HG02852 (cell line): ENCODE data around the gene TSPAN9.

ENCODE experiments used
- ATAC-seq: cut with Tn5 transposase; IDR thresholded peaks from one replicate; pipeline ENCODE4 v1.9.1; 2021; ENCODE audit warnings: mild to moderate bottlenecking, moderate library complexity; ENCODE audit not compliant: unreplicated experiment

Gene TSPAN9

GRCh38 chr12:3120701-3121100, 43.5 kb downstream of the TSPAN9 start:
- no peak for ATAC-seq

DNA sequence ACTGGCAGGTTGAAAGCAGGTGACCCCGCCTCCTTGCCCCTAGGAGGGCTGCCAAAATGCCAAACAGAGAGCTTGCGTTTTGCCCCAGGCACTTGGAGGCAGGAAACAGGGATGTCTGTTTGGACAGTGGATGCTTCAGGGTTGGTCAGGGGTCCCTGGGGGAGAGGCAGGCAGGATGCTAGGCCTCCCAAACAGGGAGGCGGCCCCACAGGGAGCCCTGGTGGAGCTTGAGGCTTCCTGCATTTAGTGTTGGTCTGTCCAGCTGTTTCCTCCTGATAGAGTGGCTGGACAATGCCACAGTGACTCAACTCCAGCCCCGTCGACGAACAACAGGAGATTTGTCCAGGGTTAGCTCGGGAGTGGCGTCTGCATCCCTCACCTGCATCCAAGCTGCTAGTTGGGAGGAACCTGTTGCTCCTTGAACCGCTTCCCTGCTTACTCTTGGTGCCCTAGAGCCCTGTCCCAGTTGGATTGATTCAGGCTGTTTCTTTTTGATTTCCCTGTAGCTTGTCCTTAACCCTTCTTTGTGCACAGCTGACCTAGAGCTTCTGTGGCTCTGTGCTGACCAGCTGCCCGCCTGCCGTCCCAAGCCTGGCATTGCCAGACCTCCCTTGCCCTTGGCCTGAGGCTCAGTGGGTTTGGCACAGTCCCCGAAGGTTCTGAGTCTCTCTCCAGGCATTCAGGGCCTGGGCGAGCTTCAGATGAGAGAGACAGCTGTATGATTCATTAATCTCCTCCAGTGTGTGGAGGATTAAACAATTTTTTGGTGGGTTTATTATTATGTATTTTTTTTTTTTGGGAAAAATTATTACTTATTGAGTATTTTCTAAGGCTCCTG, 45.9 kb downstream of the TSPAN9 start:
- ATAC-seq = no peak

DNA sequence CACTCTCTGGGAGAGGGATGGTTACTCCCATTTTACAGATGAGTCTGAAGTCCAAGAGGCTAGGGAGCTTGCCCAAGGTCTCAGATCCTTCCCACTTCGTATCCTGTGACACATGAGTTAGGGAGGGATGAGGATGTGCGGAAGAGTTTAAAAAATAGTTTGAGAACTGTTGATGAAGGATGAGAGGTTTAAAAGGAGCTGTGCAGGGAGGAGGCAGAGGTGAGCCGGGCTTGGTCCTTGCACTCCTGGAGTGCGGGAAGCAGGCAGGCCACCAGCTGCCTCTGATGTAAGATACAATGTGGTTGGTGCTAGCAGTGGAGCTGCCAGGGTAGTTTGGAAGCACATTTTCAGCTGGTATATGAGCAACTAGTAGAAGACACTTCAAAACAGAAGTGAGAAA, 46.5 kb downstream of the TSPAN9 start:
- ATAC-seq = no peak

GRCh38 chr12:3124917-3125316, 47.7 kb downstream of the TSPAN9 start:
- no peak for ATAC-seq

DNA sequence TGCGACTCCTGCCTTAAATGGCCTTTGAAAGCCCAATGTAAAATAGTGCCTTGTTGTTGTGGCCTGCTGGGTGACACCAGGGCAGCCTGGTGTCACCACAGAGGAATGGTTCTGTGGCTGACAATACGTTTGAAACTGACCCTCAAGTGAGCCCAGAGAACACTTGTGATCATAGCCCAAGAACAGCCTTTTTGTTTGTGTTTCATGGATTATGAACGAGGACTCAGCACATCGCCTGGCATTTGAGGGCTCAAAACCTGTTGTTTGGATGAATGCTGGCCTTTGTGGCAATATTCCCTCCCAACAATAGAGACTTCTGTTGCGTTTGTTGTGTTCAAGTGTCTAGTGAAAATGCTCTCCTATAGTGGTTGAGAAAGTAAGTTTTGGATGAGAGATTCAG, 48.5 kb downstream of the TSPAN9 start:
- ATAC-seq = no peak

DNA sequence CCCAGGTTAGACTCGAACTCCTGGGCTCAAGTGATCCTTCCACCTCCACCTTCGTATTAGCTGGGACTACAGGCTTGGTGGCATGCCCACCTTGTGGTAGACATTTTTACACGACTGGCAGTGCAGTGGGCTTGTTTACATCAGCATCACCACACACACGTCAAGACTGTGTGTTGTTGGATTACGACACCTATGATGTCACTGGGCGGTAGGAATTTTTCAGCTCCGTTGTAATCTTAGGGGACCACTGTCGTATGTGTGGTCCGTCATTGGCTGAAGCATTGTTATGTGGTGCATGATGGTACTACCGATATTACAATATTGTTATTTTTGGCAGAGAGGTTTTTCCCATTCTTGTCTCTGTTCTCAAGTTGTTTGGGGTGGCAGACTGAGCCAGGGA, 50.7 kb downstream of the TSPAN9 start:
- ATAC-seq = no peak

GRCh38 chr12:3128498-3129293, 51.5 kb downstream of the TSPAN9 start:
- no peak for ATAC-seq

GRCh38 chr12:3129301-3130056, 52.3 kb downstream of the TSPAN9 start:
- no peak for ATAC-seq

DNA sequence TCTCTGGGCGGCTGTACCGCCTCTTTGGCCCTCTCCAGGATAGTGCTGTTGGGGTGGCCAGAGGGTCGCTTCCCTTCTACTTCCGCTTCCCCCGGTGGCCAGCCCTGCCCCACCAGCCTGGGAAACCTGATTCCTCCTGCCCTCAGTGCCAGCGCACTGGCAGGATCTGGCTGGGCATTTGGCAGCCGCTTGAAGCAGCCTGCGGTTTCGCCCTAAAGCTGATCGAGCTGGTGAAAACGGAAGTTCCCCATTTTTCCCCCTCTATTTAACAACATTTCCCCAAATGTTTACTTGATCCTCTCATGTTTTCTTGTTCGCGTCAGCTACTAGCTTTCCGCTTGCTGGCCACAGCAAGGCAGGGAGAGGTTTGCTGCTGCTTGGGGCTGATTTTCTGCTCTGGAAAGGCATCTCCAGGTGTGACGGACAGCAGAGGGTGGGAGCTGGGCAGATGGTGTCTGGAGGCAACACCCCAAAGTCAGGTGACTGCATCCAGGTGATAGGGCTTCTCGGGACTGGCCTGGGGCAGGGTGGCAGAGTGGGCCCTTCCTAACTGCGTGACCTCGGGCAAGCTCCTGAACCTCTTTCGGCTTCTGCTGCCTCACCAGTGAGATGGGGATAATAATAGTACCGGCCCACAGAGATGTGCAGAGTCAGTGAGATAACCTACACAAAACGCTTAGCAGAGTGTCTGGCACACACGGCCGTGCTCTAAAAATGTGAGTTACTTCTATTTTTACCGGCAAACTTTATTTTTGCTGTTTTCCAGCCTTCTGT, 53.1 kb downstream of the TSPAN9 start:
- no peak for ATAC-seq

- no peak for ATAC-seq
Observed at GRCh38 chr12:3131129-3131528, 54.0 kb downstream of the TSPAN9 start.

DNA sequence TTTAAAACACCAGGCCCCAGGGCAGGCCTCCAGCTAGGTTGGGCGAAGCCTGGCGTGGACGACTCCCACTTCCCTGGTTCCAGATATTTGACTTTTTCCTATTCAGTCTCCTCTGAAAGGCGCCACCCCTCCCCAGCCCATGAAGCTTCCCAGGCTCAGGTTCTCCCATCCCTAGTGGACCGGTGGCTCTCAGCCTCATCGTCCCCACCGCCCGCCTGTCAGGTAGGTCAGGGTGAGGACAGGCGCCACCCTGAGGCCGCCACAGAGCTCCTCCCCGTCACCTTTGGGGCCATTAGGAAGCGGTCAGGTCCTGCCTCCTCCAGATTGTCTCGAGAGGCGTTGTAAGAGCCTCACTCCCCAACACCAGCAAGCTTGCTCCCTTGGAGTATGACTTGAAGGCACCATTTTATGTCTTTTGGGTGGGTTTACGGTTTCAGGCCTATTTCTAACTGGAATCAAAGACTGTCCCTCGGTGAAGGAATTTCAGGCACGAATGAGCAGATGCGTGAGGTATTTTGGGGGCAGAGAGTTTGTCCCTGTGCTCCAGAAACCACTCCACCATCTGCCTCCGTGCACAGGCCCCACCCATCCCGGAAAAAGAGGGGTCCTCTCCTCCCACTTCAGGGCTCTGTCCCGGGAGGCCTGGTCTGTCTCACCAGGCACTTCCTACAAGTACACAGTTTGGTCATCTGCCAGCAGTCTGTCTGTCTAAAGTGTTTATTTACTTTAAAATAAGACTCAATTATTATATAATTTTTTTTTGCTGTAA, 55.6 kb downstream of the TSPAN9 start:
- no peak for ATAC-seq

- ATAC-seq = no peak
Observed at GRCh38 chr12:3133405-3133783, 56.2 kb downstream of the TSPAN9 start.

DNA sequence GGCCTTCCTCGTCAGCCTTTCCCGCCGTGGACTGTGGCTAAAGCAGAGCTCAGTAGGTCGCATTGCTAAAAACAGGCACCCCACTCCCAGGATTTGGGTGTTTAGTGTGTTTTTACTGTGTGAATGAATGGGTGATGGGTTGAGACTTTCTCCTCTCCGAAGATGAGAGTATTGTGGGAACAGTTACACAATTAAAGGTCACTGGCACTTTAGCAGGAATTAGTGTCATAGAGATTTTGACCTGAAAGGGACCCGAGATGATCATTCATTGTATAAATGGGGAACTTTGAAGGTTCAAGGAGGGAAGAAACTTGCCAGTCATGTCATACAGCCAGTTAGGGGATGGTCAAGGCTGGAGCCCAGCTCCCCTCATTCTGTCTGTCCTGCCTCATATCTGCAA, 56.9 kb downstream of the TSPAN9 start:
- no peak for ATAC-seq

DNA sequence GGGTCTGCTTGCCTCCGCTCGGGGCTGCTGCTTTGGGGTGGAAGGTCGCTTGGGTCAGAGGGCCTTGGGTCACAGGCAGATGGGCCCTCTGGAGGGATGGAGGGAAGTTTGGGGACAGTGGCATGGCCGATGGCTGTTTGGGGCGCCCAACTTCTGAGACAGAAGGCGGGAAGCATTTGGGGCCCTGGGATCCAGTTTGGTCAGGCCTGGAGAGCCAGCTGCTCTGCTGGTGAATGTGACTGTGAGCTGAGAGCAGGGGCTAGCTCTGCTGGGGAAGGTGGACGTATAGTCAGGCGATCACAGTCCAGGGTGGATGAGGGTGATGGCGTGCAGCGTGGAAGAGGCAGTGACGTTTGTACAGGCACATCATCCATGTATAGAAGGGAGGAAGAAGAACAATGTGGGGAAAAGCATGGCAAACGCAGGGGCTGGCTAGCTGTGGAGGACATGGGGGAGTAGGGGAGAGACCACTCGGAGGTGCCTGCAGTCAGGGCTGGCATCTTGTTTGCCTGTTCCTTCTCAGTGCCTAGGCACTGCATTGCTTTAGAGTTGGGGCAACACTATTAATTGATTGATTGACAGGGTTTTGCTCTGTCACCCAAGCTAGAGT, 57.5 kb downstream of the TSPAN9 start:
- ATAC-seq = no peak

DNA sequence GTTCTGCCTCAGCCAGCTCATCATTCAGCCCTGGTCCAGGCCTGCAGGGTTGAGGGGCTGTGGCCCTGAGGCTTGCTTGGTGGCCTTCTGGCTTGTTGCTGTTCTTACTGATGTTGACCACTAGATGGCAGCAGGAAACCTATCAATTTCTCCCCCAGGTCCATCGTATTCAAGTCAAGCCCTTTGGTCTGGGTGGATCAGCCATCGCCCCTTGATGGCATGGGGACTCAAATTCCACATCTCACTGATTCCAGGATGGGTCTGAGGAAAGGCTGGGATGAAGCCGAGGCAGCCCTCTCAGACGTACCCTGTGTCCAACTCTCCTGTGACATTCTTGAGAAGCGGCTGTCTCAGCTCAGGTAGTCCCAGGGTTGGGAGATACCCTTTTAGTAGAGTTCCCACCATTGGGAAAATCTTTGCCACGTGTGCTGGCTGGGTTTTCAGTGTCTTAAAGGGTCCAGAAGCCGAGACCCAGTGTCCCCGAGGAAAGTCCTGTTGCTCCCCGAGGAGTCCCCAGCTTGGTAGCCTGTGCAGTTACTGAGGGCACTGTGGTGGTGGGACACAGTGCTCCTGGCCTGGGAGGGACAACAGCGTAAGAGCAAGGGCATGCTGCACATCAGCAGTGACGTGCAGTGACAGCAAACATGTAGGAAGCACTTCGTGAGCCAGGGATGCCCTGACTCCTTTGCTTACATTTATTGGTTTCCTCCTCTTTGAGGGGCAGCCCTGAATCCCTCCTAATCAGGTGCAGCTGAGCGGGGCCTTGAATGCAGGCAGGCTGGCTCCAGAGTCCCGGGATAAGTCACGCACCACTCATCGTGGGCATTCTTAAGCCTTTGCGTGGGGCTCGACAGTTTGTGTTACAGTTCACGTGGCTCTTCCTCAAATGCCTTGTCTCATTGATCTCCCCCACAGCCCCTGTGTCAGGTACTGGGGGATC, 58.6 kb downstream of the TSPAN9 start:
- no peak for ATAC-seq

DNA sequence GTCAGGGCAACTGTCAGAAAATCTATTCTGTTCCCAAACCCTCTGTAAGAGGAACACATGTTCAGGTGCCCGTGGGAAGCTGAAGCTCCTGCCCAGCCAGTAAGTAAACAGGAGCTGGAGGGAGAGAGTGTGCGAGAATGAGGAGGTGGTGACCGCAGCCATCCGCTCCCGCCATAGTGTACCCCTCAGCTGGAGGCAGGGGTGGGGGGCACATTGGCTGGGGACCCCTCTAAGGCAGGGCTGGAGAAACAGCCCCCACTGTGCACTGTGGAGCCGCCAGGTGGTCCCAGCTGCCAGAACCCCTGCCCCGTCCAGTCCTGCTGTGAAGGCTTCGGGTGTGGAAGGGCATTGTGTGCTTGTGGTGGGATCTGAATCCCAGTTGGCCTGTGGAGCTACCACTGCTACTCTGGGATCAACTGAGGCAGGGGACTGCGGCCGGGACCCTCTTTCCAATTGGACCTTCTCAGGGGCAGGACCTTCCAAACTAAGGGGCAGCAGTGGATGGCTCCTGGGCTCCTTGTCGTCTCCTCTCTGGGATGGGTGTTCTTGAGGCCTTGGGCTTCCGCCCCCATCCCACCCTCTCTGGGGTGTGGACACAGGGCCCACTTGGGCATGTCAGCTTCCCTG, 59.6 kb downstream of the TSPAN9 start:
- no peak for ATAC-seq

DNA sequence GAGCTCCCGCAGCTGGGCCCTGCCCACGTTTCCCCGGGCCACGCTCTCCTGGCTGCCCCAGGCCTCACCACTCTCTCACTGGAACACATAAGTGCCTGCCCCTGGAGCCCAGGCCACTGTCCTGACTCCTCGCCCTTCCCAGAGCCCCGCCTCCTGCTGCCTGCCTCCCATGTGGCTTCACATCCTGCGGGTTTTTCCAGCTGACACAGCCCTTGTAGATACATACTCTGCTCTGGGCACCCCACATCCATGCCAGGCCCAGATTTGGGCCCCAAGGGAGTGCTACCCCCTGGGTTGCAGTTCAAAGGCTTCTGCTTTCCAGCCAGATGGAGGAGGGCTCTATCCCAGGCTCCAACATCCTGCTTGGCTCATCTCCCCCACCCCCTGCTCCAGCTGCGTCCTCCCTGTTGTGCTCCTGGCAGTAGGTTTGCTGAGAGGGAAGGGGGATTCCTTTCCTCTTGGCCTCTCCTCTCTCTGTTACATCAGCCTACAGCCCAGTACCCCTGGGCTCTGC, 60.1 kb downstream of the TSPAN9 start:
- no peak for ATAC-seq
